Measurements from ENCODE around the gene GPANK1.

DNA sequence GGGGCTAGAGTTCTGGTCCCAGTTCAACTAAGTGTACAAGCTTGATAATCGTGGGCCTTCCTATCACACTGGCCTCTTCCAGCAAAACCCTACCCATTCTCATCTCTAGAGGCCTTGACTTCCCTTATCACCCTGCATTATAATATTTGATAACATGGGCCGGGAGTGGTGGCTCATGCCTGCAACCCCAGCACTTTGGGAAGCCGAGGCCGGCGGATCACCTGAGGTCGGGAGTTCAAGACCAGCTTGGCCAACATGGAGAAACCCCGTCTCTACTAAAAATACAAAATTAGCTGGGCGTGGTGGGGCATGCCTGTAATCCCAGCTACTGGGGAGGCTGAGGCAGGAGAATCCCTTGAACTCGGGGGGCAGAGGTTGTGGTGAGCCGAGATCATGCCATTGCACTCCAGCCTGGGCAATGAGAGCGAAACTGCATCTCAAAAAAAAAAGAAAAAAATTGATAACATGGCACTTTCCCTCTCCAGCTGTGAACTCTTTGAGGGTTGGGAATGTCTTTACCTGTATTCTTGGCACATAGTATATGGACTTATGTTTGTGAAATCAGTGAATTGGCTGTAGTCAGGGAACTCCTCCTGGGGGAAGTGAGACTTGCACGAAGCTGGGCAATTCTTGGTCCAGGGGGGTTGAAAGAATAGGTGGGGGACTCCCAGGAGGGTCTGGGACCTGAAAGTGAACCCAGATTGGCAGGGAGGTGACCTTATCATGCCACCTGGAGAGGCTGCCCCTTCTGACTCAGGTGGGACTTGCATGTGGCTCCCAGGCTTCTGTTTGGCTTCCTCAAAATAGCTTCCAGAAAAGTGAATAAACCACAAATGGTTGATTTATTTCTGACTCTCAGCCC lies 3.3 kb downstream of the GPANK1 start:
- TF ChIP-seq, protein P1, sequence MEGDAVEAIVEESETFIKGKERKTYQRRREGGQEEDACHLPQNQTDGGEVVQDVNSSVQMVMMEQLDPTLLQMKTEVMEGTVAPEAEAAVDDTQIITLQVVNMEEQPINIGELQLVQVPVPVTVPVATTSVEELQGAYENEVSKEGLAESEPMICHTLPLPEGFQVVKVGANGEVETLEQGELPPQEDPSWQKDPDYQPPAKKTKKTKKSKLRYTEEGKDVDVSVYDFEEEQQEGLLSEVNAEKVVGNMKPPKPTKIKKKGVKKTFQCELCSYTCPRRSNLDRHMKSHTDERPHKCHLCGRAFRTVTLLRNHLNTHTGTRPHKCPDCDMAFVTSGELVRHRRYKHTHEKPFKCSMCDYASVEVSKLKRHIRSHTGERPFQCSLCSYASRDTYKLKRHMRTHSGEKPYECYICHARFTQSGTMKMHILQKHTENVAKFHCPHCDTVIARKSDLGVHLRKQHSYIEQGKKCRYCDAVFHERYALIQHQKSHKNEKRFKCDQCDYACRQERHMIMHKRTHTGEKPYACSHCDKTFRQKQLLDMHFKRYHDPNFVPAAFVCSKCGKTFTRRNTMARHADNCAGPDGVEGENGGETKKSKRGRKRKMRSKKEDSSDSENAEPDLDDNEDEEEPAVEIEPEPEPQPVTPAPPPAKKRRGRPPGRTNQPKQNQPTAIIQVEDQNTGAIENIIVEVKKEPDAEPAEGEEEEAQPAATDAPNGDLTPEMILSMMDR (conservative IDR thresholded peaks at IDR 0.05), result no peak
- TF ChIP-seq EZH2 (IDR thresholded peaks at IDR 0.05; ENCODE audit: low read depth), result no peak
